Endothelial cell of umbilical vein (primary cell): ENCODE data around the gene LAMTOR2. TPM values are rescaled to one million over a fixed set of nuclear protein-coding genes. Genes with fewer than 3 reads are reported as not detected.

Source experiments
- BruUV-seq: library from RNA; stranded (reverse); fragments of 400-500 nt; replicated peaks from 2 replicates; lab custom pipeline; 2021; lab: Mats Ljungman, UMichigan
- CTCF ChIA-PET: fragments of 300-600, 350-600 bp; sonication (Branson Sonifier 250); formaldehyde crosslinking; loops from one replicate; lab custom pipeline; 2021; ENCODE audit warnings: antibody characterized with exemption, inconsistent platforms; lab: Charles Lee
- POLR2A ChIA-PET: fragments of 300-600, 350-600 bp; sonication (Branson Sonifier 250); formaldehyde crosslinking; loops from one replicate; lab custom pipeline; 2021; ENCODE audit warnings: antibody characterized with exemption, inconsistent platforms; lab: Charles Lee
- DNase-seq: peaks from one replicate; pipeline ENCODE4 v3.0.0-alpha.2; 2011; ENCODE audit warnings: low read depth, low spot score
- FAIRE-seq: peaks from 2 replicates; lab custom pipeline; 2011; peaks lifted over from hg19 to GRCh38; lab: Jason Lieb, UNC
- H2AFZ ChIP-seq: 2 replicates; pipeline ENCODE4 v1.6.0; 2012; ENCODE audit warnings: low read depth, low read length, control low read depth, inconsistent platforms
- H3K27ac ChIP-seq: 2 replicates; pipeline ENCODE4 v1.5.1; 2011; ENCODE audit warnings: low read depth, mild to moderate bottlenecking, control low read depth, low read length, moderate library complexity; ENCODE audit not compliant: insufficient read depth
- H3K27me3 ChIP-seq, 2 experiments: 2 replicates each; pipeline versions ENCODE4 v1.6.0 to v1.6.1; 2011; ENCODE audit warnings: low read length in 2 of 2, mixed read lengths in 1 of 2; ENCODE audit not compliant: control insufficient read depth in 2 of 2, insufficient read depth in 2 of 2
- H3K36me3 ChIP-seq, 2 experiments: 2 replicates in 1 of 2; 3 replicates in 1 of 2; pipeline ENCODE4 v1.5.1; 2011; ENCODE audit warnings: low read length in 2 of 2, mild to moderate bottlenecking in 1 of 2, moderate library complexity in 1 of 2; ENCODE audit not compliant: control insufficient read depth in 2 of 2, insufficient read depth in 2 of 2; ENCODE audit errors: extremely low read depth in 1 of 2
- H3K4me1 ChIP-seq: 3 replicates; pipeline ENCODE4 v1.5.1; 2011; ENCODE audit warnings: mild to moderate bottlenecking, low read length; ENCODE audit not compliant: control insufficient read depth, insufficient read depth; ENCODE audit errors: extremely low read depth
- H3K4me2 ChIP-seq: 2 replicates; pipeline ENCODE4 v1.6.1; 2011; ENCODE audit warnings: low read length, control low read depth, mixed read lengths; ENCODE audit not compliant: insufficient read depth
- H3K4me3 ChIP-seq, 3 experiments: fragments of 200-600 bp in 1 of 3; sonication (generic), shearing (Covaris generic) in 1 of 3; replicated peaks in 1 of 3; 2 replicates each; pipeline ENCODE4 v1.5.1; 2011 to 2016; ENCODE audit warnings: control low read depth in 3 of 3, low read length in 3 of 3, mild to moderate bottlenecking in 2 of 3, inconsistent platforms in 1 of 3, low read depth in 1 of 3, moderate library complexity in 1 of 3; ENCODE audit not compliant: insufficient read depth in 1 of 3
- H3K79me2 ChIP-seq: 2 replicates; pipeline ENCODE4 v1.6.0; 2012; ENCODE audit warnings: low read length, inconsistent platforms; ENCODE audit not compliant: control insufficient read depth, insufficient read depth
- H3K9ac ChIP-seq: replicated peaks from 2 replicates; pipeline ENCODE3; 2011; ENCODE audit warnings: low read length, control low read depth; ENCODE audit not compliant: insufficient read depth; ENCODE audit errors: extremely low read depth
- H3K9me1 ChIP-seq: replicated peaks from 3 replicates; pipeline ENCODE4 v1.6.0; 2011; ENCODE audit warnings: mild to moderate bottlenecking, low read length; ENCODE audit not compliant: control insufficient read depth, insufficient read depth; ENCODE audit errors: extremely low read depth
- H3K9me3 ChIP-seq: replicated peaks from 2 replicates; pipeline ENCODE4 v1.5.1; 2012; ENCODE audit warnings: low read length, inconsistent platforms; ENCODE audit not compliant: control insufficient read depth, insufficient read depth
- H4K20me1 ChIP-seq: replicated peaks from 2 replicates; pipeline ENCODE3; 2011; ENCODE audit warnings: mild to moderate bottlenecking, low read length; ENCODE audit not compliant: control insufficient read depth, insufficient read depth; ENCODE audit errors: extremely low read depth
- CTCF ChIP-seq, 2 donors: IDR thresholded peaks; 1 replicate in 1 of 2; 2 replicates in 1 of 2; pipeline ENCODE4 v1.5.1; 2011; ENCODE audit warnings: low read length in 2 of 2, mild to moderate bottlenecking in 2 of 2, moderate library complexity in 2 of 2, control low read depth in 1 of 2, inconsistent platforms in 1 of 2, low read depth in 1 of 2; ENCODE audit not compliant: insufficient read depth in 1 of 2; ENCODE audit errors: extremely low read depth in 1 of 2
- EZH2 ChIP-seq: IDR thresholded peaks from 2 replicates; pipeline ENCODE4 v1.6.1; 2012; ENCODE audit warnings: borderline replicate concordance, low read depth, mild to moderate bottlenecking, moderate library complexity, low read length, inconsistent platforms; ENCODE audit not compliant: severe bottlenecking
- FOS ChIP-seq: IDR thresholded peaks from 2 replicates; pipeline ENCODE4 v1.6.1; 2011; ENCODE audit warnings: mild to moderate bottlenecking, low read length, moderate library complexity, borderline replicate concordance; ENCODE audit not compliant: insufficient read depth
- GATA2 ChIP-seq: IDR thresholded peaks from 2 replicates; pipeline ENCODE4 v1.7.0; 2011; ENCODE audit warnings: low read depth, mild to moderate bottlenecking, moderate library complexity, mixed read lengths, low read length; ENCODE audit not compliant: insufficient read length, insufficient read depth
- JUN ChIP-seq: IDR thresholded peaks from 2 replicates; pipeline ENCODE4 v1.6.1; 2011; ENCODE audit warnings: borderline replicate concordance, low read depth; ENCODE audit not compliant: insufficient read length, insufficient read depth
- MYC ChIP-seq: IDR thresholded peaks from one replicate; pipeline ENCODE4 v1.6.1; 2011; ENCODE audit warnings: mild to moderate bottlenecking, low read depth, low read length
- POLR2A ChIP-seq: IDR thresholded peaks from 2 replicates; pipeline ENCODE4 v1.6.1; 2012; ENCODE audit warnings: low read depth, mild to moderate bottlenecking, control low read depth, low read length
- POLR2AphosphoS5 ChIP-seq: IDR thresholded peaks from 2 replicates; pipeline ENCODE4 v1.6.1; 2012; ENCODE audit warnings: low read depth, mild to moderate bottlenecking, control low read depth, low read length, moderate library complexity; ENCODE audit not compliant: insufficient read depth
- dilution Hi-C: fragments of 300-500 bp; cut with MboI; formaldehyde crosslinking; loops from one replicate; pipeline ENCODE4 v1.15.0; 2019; ENCODE audit warnings: low sequenced_read_pairs; ENCODE audit not compliant: extremely low pct_ligation_motif_present
- intact Hi-C: fragments of 100-400 bp; cut with micrococcal nuclease; formaldehyde crosslinking; loops from one replicate; pipeline ENCODE4 v1.10.0; 2022
- polyA plus RNA-seq, 4 experiments: library from polyadenylated mRNA; depleted of rRNA in 3 of 4; stranded (reverse) in 3 of 4; unstranded in 1 of 4; fragments of >200 nt; gene quantifications; 2 replicates each; pipeline versions ENCODE4 v1.2.1 to v1.2.3, GENCODE V29; 2011 to 2012; ENCODE audit warnings: missing spikeins in 1 of 4
- total RNA-seq: library from RNA; stranded (reverse); gene quantifications from 2 replicates; pipeline ENCODE4 v1.2.3, GENCODE V29; 2021
- TF ChIP-seq, protein P1 (sequence below): IDR thresholded peaks from 2 replicates; pipeline ENCODE4 v1.6.1; 2011; ENCODE audit not compliant: insufficient read depth, insufficient read length

Gene LAMTOR2
- total and polyA plus RNA-seq, 2 donors (not counting 3 experiments of a cell fraction or from before 2014, with no cell fraction given) = 77.7 to 136 TPM

GRCh38 chr1:156055281-156056048 is 883 bp downstream of the LAMTOR2 start:
- BruUV-seq = no TSS peak
- POLR2A ChIA-PET = no interaction called here

More at GRCh38 chr1:156055281-156056048, 883 bp downstream of the LAMTOR2 start:
- H3K27ac ChIP-seq = no peak overlapping the region
- H3K4me1 ChIP-seq = peaks cover 15% of the 10 kb centered on the region
- H3K9me1 ChIP-seq = no peaks in the 10 kb centered on the region
- peak overlapping the region; percentile 80 for H2AFZ ChIP-seq
- intact Hi-C loops = no loop called here
- FAIRE-seq = peak; percentile 66
- H3K79me2 ChIP-seq = peaks cover 19% of the 10 kb centered on the region
- peak overlapping the region; percentile 57 to 78 (median 74) for H3K4me3 ChIP-seq
- H3K9ac ChIP-seq = peak overlapping the region; percentile 57
- H3K27me3 ChIP-seq = no peaks in the 10 kb centered on the region
- CTCF ChIA-PET = no interaction called here
- dilution Hi-C loops = no loop called here
- DNase-seq = no peak
- H3K9me3 ChIP-seq = no peaks in the 10 kb centered on the region
- H3K4me2 ChIP-seq = peak overlapping the region; percentile 75
- no peaks in the 10 kb centered on the region for H4K20me1 ChIP-seq
- no peaks in the 10 kb centered on the region for H3K36me3 ChIP-seq
- TF ChIP-seq POLR2AphosphoS5 = no peak
- no peak for TF ChIP-seq EZH2
- no peak for TF ChIP-seq MYC
- TF ChIP-seq, protein P1, sequence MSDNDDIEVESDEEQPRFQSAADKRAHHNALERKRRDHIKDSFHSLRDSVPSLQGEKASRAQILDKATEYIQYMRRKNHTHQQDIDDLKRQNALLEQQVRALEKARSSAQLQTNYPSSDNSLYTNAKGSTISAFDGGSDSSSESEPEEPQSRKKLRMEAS = no peak
- TF ChIP-seq FOS = no peak
- TF ChIP-seq POLR2A = no peak
- no peak for TF ChIP-seq GATA2
- no peak for TF ChIP-seq JUN
- no peak for TF ChIP-seq CTCF (IDR thresholded peaks at IDR 0.05; ENCODE audit: extremely low read depth in 1 of 2, insufficient read depth in 1 of 2, low read depth in 1 of 2, low read length in 2 of 2)
